AG08396 (cell line): ENCODE results near the gene SIRT6.
"Not testable (repeated sequence)": the region's sequence is repeated elsewhere in the genome, so short reads cannot be mapped to it uniquely, and the experiment has no call there.

Experiments used
- DNase-seq: peaks from one replicate; pipeline ENCODE4 v3.0.0; 2012; ENCODE audit warnings: low spot score, mixed read lengths

SIRT6 gene

DNA sequence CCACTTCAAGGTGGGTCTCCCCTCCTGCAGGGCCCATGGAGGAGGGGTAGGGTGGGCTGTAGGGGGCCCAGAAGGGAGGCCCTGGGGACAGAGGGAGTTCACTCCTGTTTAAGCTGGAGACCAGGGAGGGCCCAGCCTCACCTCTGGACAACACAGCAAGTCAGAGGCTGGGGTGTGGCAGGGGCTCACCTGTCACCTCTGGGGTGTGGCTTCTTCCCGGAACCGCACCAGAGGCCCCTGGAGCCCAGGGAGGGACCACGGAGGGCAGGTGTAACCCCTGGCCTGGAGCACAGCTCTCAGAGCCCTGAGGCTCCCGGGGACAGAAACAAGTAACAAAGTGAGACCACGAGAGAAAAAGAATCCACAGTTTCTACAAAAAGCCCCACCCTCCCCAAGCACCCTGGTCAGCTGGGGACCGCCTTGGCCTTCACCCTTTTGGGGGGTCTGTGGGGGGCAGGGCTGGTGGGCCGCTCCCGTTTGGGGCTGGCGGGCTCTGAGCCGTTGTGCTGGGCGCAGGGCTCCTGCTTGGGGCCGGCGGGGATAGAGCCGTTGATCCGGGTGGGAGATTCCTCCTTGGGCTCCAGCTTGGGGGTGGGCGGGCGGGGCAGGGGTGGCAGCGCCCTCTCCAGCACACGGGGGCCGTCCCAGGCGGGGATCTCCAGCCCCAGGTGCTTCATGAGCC, 8.0 kb downstream of the SIRT6 start:
- no peak for DNase-seq

DNA sequence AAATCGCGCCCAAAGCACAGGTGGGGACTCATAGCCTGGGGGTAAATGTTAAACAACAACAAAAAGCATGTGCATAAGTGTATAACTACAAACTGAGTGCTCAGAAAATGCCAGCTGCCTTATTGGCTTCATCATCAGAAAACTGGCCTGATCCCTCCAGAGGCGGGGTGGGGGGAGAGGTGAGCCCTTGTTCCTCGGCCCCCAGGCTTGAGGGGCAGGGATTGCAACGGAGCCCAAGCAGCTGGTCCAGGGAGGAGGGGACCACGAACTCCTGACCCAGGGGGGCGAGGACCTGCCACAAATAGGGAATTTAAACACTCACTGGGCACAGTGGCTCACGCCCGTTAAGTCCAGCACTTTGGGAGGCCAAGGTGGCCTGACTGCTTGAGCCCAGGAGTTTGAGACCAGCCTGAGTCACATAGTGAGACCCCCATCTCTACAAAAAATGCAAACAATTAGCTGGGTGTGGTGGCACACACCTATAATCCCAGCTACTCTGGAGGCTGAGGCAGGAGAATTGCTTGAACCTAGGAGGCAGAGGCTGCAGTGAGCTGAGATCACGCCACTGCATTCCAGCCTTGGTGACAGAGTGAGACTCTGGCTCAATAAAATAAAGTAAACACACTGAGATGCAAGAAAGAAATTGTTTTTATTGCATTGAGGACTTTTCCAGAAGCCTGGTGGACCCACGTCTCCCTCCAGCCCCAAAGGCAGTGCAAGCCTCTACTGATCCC, 8.7 kb downstream of the SIRT6 start:
- DNase-seq: no peak

DNA sequence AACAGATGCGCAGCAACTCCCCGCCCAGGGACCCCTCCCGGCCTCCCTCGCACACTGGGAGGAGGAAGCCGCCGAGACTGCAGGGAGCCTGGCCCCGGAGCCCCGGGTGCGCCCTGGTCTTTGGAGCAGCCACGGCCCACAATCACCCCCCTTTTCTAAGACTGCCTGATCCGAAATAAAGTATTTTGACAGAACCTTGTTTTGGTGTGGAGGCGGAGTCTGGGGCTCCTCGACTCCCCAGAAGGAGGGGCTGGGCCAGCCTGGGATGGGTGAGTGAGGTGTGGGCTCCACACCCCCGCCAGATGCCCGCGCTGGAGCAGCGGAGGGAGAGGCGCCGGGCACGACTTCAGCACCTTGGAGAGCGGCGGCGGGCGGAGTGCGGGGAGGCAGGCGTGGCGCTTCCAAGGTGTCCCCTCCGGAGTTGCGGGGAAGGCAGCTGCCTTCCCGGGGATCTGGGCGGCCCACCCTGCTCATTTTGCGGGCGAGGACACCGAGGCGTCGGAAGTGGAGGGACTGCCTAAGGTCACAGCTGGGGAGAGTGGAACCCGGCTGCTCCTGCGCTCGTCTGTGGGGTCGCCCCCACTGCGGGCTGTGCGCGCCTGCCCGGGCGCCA, 9.4 kb downstream of the SIRT6 start:
- peak; percentile 82 for DNase-seq

DNA sequence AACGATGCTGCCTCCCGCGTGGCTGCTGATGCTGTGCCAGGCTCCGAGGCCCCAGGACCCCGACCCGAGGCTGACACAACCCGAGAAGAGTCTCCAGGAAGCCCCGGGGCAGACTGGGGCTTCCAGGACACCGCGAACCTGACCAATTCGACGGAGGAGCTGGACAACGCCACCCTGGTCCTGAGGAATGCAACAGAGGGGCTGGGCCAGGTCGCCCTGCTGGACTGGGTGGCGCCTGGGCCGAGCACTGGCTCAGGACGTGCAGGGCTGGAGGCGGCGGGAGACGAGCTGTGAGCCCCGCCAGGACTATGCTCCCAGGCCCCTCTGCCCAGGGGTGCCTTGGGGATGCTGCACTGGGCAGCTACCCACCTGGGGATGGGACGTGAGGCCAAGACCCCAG, 10.7 kb downstream of the SIRT6 start:
- DNase-seq: no peak

GRCh38 chr19:4164262-4164661, 18.1 kb downstream of the SIRT6 start:
- DNase-seq: no peak

DNA sequence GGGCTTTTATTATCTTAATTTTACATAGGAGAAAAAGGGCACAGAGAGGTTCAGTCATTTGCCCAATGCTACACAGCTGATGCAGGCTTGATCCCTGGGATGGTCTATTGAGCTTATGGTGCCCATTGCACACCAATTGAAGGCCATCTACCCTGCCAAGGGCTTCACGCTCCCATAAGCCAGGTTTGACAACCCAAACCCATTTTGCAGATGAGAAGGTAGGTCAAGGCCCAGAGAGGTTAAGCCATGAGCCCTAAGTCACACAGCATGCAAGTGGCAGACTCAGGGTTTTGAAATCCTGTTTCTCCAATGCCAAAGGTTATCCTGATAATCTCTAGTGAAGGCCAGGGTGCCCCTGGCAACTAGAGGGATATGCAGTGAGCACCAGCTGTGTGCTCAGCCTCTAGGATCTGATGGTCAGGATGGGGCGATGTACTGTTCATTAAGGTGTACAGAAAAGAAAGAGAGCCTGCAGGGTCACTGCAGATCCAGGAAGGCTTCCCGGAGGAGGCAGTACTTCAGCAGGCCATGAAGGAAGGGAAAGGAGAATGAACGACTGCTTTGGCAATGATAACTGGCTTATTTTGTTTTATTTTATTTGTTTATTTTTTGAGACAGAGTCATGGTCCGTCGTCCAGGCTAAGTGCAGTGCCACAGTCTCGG, 20.8 kb downstream of the SIRT6 start:
- no peak for DNase-seq

DNA sequence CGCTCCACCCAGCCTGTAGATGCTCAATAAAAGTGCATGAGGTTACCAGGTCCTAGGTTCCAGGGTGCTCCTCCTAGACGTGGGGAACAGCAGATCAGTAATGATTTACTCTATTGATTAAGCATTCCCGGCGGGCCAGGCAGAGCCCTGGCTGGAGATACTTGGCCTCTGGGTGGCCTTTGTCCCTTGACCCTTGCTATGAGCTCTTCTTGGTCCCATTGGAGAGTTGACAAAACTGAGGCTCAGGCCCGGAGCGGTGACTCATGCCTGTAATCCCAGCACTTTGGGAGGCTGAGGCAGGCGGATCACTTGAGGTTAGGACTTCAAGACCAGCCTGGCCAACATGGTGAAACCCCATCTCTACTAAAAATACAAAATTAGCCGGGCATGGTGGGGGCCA, 24.4 kb downstream of the SIRT6 start:
- not testable (repeated sequence) for DNase-seq

DNA sequence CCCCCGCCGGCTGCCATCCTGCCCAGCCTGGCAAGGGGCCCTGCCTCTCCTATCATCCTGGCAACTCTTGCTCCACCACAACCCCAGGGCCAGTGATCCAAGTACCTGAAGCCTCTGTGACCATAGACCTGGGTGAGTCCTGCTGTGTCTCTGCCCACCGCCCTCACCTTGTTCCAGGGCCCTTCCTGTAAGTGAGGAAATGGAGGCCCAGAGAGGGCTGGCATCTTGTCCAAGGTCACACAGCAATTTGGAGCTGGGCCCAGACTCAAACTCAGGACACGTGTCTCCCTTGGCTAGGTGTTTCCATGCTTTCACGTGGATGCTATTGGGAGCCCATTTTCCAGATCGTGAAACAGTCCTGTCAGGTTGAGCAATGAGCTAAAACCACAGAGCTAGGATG, 25.2 kb downstream of the SIRT6 start:
- no peak for DNase-seq

DNA sequence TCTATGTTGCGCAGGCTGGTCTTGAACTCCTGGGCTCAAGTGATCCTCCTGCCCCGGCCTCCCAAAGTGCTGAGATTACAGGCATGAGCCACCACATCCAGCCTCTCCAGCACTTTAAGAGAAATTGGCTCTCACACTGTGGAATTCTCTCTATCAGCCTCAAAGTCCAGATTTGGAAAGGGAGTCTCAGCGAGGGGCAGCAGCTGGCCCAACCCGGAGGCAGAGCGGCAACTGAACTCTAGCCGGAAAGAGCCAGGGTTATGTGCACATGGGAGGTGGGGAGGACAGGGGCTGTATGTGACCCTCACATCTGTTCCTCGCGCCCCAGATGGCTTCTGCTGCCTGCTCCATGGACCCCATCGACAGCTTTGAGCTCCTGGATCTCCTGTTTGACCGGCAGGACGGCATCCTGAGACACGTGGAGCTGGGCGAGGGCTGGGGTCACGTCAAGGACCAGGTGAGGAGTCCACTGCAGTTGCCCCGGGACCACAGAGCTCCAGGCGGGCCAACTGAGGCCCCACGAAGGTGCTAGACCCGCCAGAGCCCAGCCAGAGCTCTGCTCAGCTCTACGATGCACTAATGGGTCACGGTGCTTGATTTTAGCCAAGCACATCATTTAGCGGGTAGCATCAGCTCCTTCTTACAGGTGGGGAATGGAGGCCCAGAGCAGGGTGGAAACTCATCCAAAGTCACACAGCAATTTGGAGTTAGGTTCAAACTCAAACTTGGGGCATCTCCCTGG, 27.6 kb downstream of the SIRT6 start:
- DNase-seq: no peak

DNA sequence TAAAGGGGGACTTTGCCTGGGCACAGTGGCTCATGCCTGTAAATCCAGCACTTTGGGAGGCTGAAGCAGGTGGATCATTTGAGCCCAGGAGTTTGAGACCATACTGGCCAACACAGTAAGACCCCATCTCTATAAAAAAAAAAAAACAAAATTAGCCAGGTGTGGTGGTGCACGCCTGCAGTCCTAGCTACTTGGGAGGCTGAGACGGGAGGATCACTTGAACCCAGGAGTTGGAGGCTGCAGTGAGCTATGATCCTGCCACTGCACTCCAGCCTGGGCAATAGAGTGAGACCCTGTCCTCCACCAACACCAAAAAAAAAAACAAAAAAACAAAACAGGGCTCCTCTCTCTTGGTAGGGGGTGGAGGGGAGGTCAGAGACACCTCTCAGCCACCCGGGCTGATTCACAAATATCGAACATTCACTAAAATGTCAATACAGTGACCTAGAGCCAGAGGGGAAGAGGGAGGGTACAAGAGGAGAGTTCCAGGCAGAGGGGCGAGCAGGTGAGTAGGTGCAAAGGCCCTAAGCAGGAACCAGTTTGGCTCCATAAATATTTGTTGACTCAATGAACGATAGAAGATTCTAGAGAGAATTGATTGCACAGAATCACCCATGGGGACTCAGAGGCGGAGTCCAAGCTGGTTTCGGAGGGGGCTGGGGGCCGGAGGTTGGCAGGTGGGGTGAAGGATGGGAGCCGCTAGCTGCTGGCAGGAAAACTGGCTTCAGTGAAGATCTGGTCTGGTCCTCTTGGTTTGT, 29.9 kb downstream of the SIRT6 start:
- no peak for DNase-seq

GRCh38 chr19:4151623-4152022, 30.7 kb downstream of the SIRT6 start:
- no peak for DNase-seq

GRCh38 chr19:4149518-4150288, 32.7 kb downstream of the SIRT6 start:
- no peak for DNase-seq

DNA sequence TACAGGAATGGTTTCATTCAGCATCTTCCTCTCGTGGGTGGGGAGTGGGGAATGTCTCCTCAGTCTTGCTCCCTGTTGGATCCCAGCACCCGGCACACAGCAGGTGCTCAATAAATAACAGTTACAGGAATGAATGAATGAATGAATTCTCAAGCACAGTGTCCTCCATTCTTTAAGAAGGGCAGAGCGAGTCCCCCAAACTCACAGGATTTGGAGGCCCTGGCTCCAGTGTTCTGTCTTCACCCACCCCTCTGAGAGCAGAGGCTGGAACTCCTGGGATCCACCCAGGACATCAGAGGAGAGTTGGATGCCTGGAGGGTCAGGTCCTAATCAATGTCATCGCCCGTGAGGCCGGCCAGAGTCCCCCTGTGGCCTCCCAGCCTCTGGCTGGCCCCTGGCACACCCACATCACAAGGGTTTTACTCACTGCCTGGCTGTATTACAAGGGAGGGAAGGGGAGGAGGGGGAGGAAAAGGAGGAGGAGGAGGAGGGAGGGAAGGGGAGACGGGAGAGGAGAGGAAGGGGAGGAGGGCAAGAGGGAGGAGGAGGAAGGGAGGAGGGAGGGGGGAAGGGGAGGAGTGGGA, 37.6 kb downstream of the SIRT6 start:
- DNase-seq: peak; percentile 61

DNA sequence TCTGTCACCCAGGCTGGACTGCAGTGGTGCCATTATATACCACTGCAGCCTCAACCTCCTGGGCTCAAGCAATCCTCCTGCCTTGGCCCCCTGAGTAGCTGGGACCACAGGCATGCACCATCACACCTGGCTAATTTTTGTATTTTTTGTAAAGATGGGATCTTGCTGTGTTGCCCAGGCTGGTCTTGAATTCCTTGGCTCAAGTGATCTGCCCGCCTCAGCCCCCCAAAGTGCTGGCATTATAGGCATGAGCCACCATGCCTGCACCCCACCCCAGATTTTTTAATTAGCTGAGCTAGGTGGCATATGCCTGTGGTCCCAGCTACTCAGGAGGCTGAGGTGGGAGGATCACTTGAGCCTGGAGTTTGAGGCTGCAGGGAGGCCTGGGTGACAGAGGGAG, 39.4 kb downstream of the SIRT6 start:
- not testable (repeated sequence) for DNase-seq

GRCh38 chr19:4140237-4140711, 42.1 kb downstream of the SIRT6 start:
- peak; percentile 80 for DNase-seq

- peak; percentile 74 for DNase-seq
Observed at GRCh38 chr19:4139614-4140236, 42.6 kb downstream of the SIRT6 start.

DNA sequence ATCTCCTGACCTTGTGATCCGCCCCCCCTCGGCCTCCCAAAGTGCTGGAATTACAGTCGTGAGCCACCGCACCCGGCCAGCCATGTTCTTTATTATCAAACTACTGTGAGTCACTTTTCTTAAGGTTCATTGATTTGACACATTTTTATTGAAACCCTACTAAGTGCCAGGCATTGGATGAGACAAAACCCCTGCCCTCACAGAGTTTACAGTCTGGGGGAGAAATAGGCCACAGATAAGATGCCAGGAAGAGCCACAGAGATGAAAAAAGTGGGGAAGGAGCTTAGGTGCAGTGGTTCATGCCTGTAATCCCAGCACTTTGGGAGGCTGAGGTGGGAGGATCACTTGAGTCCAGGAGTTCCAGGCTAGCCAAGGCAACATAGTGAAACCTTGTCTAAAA, 43.9 kb downstream of the SIRT6 start:
- DNase-seq: no peak

DNA sequence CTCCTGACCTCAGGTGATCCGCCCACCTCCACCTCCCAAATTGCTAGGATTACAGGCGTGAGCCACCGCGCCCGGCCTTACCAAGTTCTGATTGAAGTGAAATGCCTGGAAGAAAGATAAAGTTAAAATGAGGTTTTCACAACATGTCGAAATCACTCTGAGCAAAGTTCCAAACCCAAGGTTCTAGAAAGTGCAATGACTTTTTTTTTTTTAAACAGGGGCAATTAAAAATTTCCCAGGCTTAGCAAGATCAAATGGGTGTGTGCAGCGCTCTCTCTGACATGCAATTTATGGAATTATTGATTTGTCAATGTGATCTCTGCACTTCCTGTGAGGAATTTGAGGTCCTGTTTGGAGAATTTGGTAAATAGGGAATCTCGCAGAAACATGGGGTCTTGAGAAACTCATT, 45.7 kb downstream of the SIRT6 start:
- DNase-seq: no peak

- not testable (repeated sequence) for DNase-seq
Observed at GRCh38 chr19:4135386-4135785, 47.0 kb downstream of the SIRT6 start.

- no peak for DNase-seq
Observed at GRCh38 chr19:4134351-4134750, 48.0 kb downstream of the SIRT6 start.
